ENCODE data around the gene AP3M1. TPM values are rescaled to one million over a fixed set of nuclear protein-coding genes. Genes with fewer than 3 reads are reported as not detected.

The AP3M1 gene
- total RNA-seq, 1 experiment from 2014 or later = 37.4 TPM

DNA sequence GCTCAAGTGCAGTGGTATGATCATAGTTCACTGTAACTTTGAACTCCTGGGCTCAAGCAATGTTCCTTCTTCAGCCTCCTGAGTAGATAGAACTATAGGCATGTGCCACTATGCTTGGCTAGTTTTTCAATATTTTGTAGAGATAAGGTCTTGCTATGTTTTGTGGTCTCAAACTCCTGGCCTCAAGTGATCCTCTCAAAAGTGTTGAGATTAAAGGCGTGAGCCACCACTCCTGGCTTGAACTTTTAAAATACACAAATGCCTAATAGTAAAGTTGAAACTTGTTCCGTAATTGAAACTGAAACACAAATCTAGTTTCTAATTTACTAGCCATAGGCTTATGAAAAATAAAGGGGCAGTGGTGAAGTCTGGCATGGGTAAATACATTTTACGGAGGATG lies 65.7 kb downstream of the AP3M1 start:
- peaks cover 3% of the 10 kb centered on the region for H3K79me1 ChIP-seq (ENCODE audit: insufficient read depth, low read depth, low read length, poor library complexity, severe bottlenecking)
- Mint-ChIP-seq H3K4me3 (no peak overlapping the region), H3K36me3 (ENCODE audit: insufficient read depth in 1 of 3, low read depth in 3 of 3) (peaks cover 46 to 73% (median 62%) of the 10 kb centered on the region in 3 experiments; a peak in 6 of 7 replicates), H3K9me3 (no peaks in the 10 kb centered on the region), H3K4me1 (peaks cover 12 to 13% of the 10 kb centered on the region in 2 experiments), H3K27ac (peak overlapping the region in 1 of 3 experiments; percentile 57; a peak in 1 of 7 replicates), H3K27me3 (ENCODE audit: low read depth) (no peaks in the 10 kb centered on the region)
- H3K79me2 ChIP-seq (ENCODE audit: insufficient read depth, low read length) = no peaks in the 10 kb centered on the region; the same call in 1 of the 2 replicates
- H4K8ac ChIP-seq (replicated peaks; ENCODE audit: insufficient read length, low read depth, low read length) = no peak overlapping the region
- no peak overlapping the region for H2BK20ac ChIP-seq (ENCODE audit: low read depth, low read length, poor library complexity, severe bottlenecking)
- no peak overlapping the region for H3K56ac ChIP-seq (ENCODE audit: insufficient read length, low read depth, low read length)
- H2AFZ ChIP-seq (ENCODE audit: low read length) = no peak overlapping the region
- H4K91ac ChIP-seq (ENCODE audit: insufficient read length, low read depth, low read length) = no peak overlapping the region
- no peaks in the 10 kb centered on the region for H3K23me2 ChIP-seq (ENCODE audit: insufficient read length, low read depth, low read length, poor library complexity, severe bottlenecking)
- no peak overlapping the region for H3K18ac ChIP-seq (ENCODE audit: insufficient read length, low read depth, low read length)
- no peak overlapping the region for H2BK15ac ChIP-seq (ENCODE audit: low read depth, low read length)
- no peak overlapping the region for H3K4ac ChIP-seq (ENCODE audit: low read depth, low read length)
- H3K9me3 ChIP-seq (ENCODE audit: control insufficient read depth, low read depth, low read length) = no peaks in the 10 kb centered on the region
- no peak overlapping the region for H4K5ac ChIP-seq (ENCODE audit: insufficient read length, low read depth, low read length)
- H3K4me1 ChIP-seq (ENCODE audit: insufficient read depth, low read length) = peaks cover 2% of the 10 kb centered on the region; the same call in 1 of the 2 replicates
- no peak overlapping the region for H3K9ac ChIP-seq (ENCODE audit: extremely low read depth, insufficient read length, low read length)
- H4K20me1 ChIP-seq (ENCODE audit: control insufficient read depth, insufficient read depth, insufficient read length) = no peaks in the 10 kb centered on the region
- H2BK120ac ChIP-seq (ENCODE audit: low read depth, low read length, poor library complexity, severe bottlenecking) = no peak overlapping the region
- DNase-seq = no peak
- no peak overlapping the region for H3K14ac ChIP-seq (ENCODE audit: insufficient read depth, low read length)
- H3K27ac ChIP-seq (ENCODE audit: insufficient read length, low read depth, low read length) = no peak overlapping the region
- H3K23ac ChIP-seq (ENCODE audit: insufficient read length, low read depth, low read length) = no peak overlapping the region
- no peak overlapping the region for H3K4me2 ChIP-seq (ENCODE audit: insufficient read depth, insufficient read length, low read length)
- no peaks in the 10 kb centered on the region for H3K27me3 ChIP-seq (ENCODE audit: insufficient read depth, low read length)
- no CpG with 5 or more reads among the region's 3 CpGs for WGBS (ENCODE audit: extremely low coverage, insufficient read length, low lambda C conversion rate)
- no peak overlapping the region for H2BK5ac ChIP-seq (ENCODE audit: insufficient read length, low read length)
- H2AK5ac ChIP-seq (ENCODE audit: insufficient read length, low read length) = no peak overlapping the region
- no peak overlapping the region for H3T11ph ChIP-seq (ENCODE audit: low read length)
- TF ChIP-seq, protein P1, sequence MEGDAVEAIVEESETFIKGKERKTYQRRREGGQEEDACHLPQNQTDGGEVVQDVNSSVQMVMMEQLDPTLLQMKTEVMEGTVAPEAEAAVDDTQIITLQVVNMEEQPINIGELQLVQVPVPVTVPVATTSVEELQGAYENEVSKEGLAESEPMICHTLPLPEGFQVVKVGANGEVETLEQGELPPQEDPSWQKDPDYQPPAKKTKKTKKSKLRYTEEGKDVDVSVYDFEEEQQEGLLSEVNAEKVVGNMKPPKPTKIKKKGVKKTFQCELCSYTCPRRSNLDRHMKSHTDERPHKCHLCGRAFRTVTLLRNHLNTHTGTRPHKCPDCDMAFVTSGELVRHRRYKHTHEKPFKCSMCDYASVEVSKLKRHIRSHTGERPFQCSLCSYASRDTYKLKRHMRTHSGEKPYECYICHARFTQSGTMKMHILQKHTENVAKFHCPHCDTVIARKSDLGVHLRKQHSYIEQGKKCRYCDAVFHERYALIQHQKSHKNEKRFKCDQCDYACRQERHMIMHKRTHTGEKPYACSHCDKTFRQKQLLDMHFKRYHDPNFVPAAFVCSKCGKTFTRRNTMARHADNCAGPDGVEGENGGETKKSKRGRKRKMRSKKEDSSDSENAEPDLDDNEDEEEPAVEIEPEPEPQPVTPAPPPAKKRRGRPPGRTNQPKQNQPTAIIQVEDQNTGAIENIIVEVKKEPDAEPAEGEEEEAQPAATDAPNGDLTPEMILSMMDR (conservative IDR thresholded peaks at IDR 0.05) = no peak
- no peak overlapping the region for H2BK12ac ChIP-seq (ENCODE audit: insufficient read length, low read depth, low read length)

Data from H9 (cell line).